Right lobe of liver (tissue), 4 donors: Measurements from ENCODE around the gene RHEB.

ENCODE experiments used
- POLR2A ChIP-seq: fragments of 450-650 bp; IDR thresholded peaks from one replicate; pipeline ENCODE4 v1.6.1; 2017; ENCODE audit warnings: antibody characterized with exemption, mild to moderate bottlenecking
- TF ChIP-seq, protein P1 (sequence below), 4 donors: fragments of 200-600 bp in 3 of 4; fragments of 450-650 bp in 1 of 4; IDR thresholded peaks; one replicate each; pipeline versions ENCODE4 v1.5.1 to v1.8.0; 2016 to 2022; ENCODE audit warnings: antibody characterized with exemption in 4 of 4, mild to moderate bottlenecking in 2 of 4
- donor health status: DM: no; HTN: no; CAD: no.
- donor health status: DM: no; HTN: no; CAD: no.
- donor health status: DM: no; HTN: yes; CAD: no.

DNA sequence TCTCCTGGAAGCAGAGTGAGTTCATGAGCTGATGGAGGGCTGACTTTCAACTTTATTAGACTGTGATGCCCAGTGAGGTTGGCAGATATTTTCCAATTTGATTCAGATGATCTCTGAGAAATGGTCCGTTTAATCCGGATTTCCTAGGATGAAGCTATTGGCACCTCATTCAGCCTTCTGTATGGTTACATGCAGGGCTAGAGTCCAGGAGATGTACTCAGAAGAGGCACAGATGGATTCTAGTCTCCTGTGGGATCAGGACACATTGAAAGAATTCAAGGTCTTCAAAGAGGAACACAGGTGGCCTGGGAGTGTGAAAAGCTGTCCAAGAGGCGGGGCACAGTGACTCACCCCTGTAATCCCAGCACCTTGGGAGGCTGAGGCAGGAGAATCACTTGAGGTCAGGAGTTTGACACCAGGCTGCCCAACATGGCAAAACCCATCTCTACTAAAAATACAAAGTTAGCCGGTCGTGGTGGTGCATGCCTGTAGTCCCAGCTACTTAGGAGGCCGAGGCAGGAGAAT is 23.0 kb upstream of the RHEB start:
- TF ChIP-seq, protein P1, sequence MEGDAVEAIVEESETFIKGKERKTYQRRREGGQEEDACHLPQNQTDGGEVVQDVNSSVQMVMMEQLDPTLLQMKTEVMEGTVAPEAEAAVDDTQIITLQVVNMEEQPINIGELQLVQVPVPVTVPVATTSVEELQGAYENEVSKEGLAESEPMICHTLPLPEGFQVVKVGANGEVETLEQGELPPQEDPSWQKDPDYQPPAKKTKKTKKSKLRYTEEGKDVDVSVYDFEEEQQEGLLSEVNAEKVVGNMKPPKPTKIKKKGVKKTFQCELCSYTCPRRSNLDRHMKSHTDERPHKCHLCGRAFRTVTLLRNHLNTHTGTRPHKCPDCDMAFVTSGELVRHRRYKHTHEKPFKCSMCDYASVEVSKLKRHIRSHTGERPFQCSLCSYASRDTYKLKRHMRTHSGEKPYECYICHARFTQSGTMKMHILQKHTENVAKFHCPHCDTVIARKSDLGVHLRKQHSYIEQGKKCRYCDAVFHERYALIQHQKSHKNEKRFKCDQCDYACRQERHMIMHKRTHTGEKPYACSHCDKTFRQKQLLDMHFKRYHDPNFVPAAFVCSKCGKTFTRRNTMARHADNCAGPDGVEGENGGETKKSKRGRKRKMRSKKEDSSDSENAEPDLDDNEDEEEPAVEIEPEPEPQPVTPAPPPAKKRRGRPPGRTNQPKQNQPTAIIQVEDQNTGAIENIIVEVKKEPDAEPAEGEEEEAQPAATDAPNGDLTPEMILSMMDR (IDR thresholded peaks at IDR 0.05): no peak
- TF ChIP-seq POLR2A: no peak
